Erythroblast (primary cell): ENCODE measurements around the gene RAB44.
"Not testable (repeated sequence)": the region's sequence is repeated elsewhere in the genome, so short reads cannot be mapped to it uniquely, and the experiment has no call there.

Experiments used
- DNase-seq, 2 experiments: peaks; one replicate each; lab custom pipeline; 2025; lab: John Stamatoyannopoulos, UW
- GATA1 ChIP-seq: IDR thresholded peaks from 2 replicates; pipeline ENCODE4 v1.6.1; 2011; ENCODE audit warnings: low read depth, mild to moderate bottlenecking, control low read depth, low read length, moderate library complexity
- POLR2A ChIP-seq: IDR thresholded peaks from 2 replicates; pipeline ENCODE4 v1.6.1; 2011; ENCODE audit warnings: mild to moderate bottlenecking, low read length

Gene RAB44

GRCh38 chr6:36697481-36697903, at the start of gene RAB44:
TSS of gene RAB44 (plus strand) at chr6:36697826. CDS start at chr6:36704236, 6,410 bp downstream.
- DNase-seq: no peak
- no peak for TF ChIP-seq POLR2A
- TF ChIP-seq GATA1: no peak

GRCh38 chr6:36649086-36649485, 48.5 kb upstream of the RAB44 start:
- no peak for DNase-seq
- TF ChIP-seq POLR2A (no peak), GATA1 (no peak)

GRCh38 chr6:36649701-36650484, 47.7 kb upstream of the RAB44 start:
- DNase-seq: no peak
- TF ChIP-seq GATA1: no peak
- no peak for TF ChIP-seq POLR2A

GRCh38 chr6:36650848-36651478, 46.7 kb upstream of the RAB44 start:
- no peak for DNase-seq
- no peak for TF ChIP-seq GATA1
- TF ChIP-seq POLR2A: no peak

- no peak for DNase-seq
- no peak for TF ChIP-seq GATA1
- no peak for TF ChIP-seq POLR2A
Measured at GRCh38 chr6:36651659-36652379, 45.8 kb upstream of the RAB44 start.

- not testable (repeated sequence) for DNase-seq
Measured at GRCh38 chr6:36654469-36654868, 43.2 kb upstream of the RAB44 start.

GRCh38 chr6:36655085-36655724, 42.4 kb upstream of the RAB44 start:
- DNase-seq: no peak
- TF ChIP-seq POLR2A (no peak), GATA1 (no peak)

- TF ChIP-seq GATA1 (no peak), POLR2A (no peak)
- DNase-seq: no peak
Measured at GRCh38 chr6:36656441-36656840, 41.2 kb upstream of the RAB44 start.

GRCh38 chr6:36657271-36657670, 40.4 kb upstream of the RAB44 start:
- DNase-seq: no peak
- TF ChIP-seq GATA1 (no peak), POLR2A (no peak)

GRCh38 chr6:36657942-36658544, 39.6 kb upstream of the RAB44 start:
- TF ChIP-seq POLR2A: no peak
- no peak for TF ChIP-seq GATA1
- no peak for DNase-seq

- no peak for TF ChIP-seq GATA1
- DNase-seq: no peak
Measured at GRCh38 chr6:36659271-36659670, 38.4 kb upstream of the RAB44 start.

GRCh38 chr6:36660771-36661471, 36.7 kb upstream of the RAB44 start:
- peak; percentile 20 to 36 for DNase-seq
- TF ChIP-seq GATA1 (no peak), POLR2A (no peak)

- TF ChIP-seq GATA1: no peak
- TF ChIP-seq POLR2A: no peak
Measured at GRCh38 chr6:36662380-36662779, 35.2 kb upstream of the RAB44 start.

More at GRCh38 chr6:36662380-36662779, 35.2 kb upstream of the RAB44 start:
- DNase-seq: no peak
